Right atrium auricular region (tissue), 2 donors: ENCODE data around the gene SLC17A8. TPM values are rescaled to one million over a fixed set of nuclear protein-coding genes. Genes with fewer than 3 reads are reported as not detected.

Source experiments
- DNase-seq: peaks from one replicate; pipeline ENCODE4 v3.0.0-alpha.2; 2019; ENCODE audit warnings: low spot score
- H3K27ac ChIP-seq, 2 donors: fragments of 200-600 bp; sonication (generic); 1 replicate in 1 of 2; 2 replicates in 1 of 2; pipeline ENCODE4 v1.5.1; 2016 to 2019
- H3K27me3 ChIP-seq, 2 donors: fragments of 200-600 bp; sonication (generic); one replicate each; pipeline versions ENCODE4 v1.5.1 to v1.6.0; 2017 to 2019
- H3K36me3 ChIP-seq: fragments of 200-600 bp; sonication (generic); one replicate; pipeline ENCODE4 v1.5.1; 2016
- H3K4me1 ChIP-seq, 2 donors: fragments of 200-600 bp; sonication (generic); one replicate each; pipeline versions ENCODE4 v1.5.1 to v1.6.0; 2017 to 2019
- H3K4me3 ChIP-seq, 2 donors: fragments of 200-600 bp; sonication (generic); 1 replicate in 1 of 2; 2 replicates in 1 of 2; pipeline ENCODE4 v1.5.1; 2017 to 2019; ENCODE audit warnings: mild to moderate bottlenecking in 1 of 2, moderate library complexity in 1 of 2
- H3K9me3 ChIP-seq, 2 donors: fragments of 200-600 bp; sonication (generic); one replicate each; pipeline ENCODE4 v1.5.1; 2019
- total RNA-seq, 2 donors: library from RNA; depleted of rRNA; stranded (reverse); fragments of >200 nt; gene quantifications; one replicate each; pipeline ENCODE4 v1.1.0, GENCODE V29; 2016
- TF ChIP-seq, protein P1 (sequence below), 2 donors: fragments of 200-600 bp; sonication (generic); IDR thresholded peaks; one replicate each; pipeline ENCODE4 v1.5.1; 2019; ENCODE audit warnings: antibody characterized with exemption in 2 of 2

Gene SLC17A8
- total RNA-seq, 2 donors from 2014 or later = not detected

DNA sequence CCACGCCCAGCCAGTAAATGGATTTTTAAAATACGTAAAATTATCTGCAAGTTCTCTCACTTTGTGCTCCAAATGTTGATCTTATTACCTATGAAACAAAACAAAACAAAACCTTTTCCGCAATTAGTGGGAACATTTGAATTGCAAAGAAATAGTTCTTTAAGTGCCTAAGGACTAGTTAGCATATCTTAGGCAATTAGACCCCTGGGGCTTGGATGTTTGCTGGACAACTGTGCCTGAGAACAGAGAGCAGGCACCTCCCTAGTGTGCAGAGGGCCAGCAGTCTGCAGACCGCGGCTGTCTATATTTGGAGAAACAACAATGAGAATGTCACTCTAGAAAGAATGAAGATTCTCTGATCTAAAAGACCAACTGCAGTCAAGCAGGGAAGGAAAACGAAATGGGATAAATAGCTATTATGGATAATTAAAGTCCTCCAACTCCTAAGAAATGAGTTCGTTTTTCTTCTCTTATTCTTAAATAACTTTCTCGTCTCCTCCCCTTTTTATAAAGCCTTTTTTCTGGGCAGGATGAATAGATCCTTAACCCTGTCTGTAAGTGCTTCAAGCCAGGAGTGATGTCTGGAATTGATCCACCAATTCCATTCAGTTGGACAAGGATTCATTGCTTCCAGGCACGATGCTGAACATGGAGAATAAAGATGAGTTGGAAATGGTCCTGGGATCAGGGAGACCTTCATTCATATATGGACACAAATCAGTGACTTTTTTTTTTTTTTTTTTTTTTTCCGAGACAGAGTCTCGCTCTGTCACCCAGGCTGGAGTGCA is 16.2 kb downstream of the SLC17A8 start:
- H3K27me3 ChIP-seq = no peaks in the 10 kb centered on the region
- H3K4me1 ChIP-seq = peaks cover 0 to 6% of the 10 kb centered on the region in 2 donors
- DNase-seq = no peak
- TF ChIP-seq, protein P1, sequence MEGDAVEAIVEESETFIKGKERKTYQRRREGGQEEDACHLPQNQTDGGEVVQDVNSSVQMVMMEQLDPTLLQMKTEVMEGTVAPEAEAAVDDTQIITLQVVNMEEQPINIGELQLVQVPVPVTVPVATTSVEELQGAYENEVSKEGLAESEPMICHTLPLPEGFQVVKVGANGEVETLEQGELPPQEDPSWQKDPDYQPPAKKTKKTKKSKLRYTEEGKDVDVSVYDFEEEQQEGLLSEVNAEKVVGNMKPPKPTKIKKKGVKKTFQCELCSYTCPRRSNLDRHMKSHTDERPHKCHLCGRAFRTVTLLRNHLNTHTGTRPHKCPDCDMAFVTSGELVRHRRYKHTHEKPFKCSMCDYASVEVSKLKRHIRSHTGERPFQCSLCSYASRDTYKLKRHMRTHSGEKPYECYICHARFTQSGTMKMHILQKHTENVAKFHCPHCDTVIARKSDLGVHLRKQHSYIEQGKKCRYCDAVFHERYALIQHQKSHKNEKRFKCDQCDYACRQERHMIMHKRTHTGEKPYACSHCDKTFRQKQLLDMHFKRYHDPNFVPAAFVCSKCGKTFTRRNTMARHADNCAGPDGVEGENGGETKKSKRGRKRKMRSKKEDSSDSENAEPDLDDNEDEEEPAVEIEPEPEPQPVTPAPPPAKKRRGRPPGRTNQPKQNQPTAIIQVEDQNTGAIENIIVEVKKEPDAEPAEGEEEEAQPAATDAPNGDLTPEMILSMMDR (IDR thresholded peaks at IDR 0.05) = no peak
- no peak overlapping the region for H3K4me3 ChIP-seq
- H3K27ac ChIP-seq = no peak overlapping the region
- no peaks in the 10 kb centered on the region for H3K9me3 ChIP-seq
- H3K36me3 ChIP-seq = no peaks in the 10 kb centered on the region

DNA sequence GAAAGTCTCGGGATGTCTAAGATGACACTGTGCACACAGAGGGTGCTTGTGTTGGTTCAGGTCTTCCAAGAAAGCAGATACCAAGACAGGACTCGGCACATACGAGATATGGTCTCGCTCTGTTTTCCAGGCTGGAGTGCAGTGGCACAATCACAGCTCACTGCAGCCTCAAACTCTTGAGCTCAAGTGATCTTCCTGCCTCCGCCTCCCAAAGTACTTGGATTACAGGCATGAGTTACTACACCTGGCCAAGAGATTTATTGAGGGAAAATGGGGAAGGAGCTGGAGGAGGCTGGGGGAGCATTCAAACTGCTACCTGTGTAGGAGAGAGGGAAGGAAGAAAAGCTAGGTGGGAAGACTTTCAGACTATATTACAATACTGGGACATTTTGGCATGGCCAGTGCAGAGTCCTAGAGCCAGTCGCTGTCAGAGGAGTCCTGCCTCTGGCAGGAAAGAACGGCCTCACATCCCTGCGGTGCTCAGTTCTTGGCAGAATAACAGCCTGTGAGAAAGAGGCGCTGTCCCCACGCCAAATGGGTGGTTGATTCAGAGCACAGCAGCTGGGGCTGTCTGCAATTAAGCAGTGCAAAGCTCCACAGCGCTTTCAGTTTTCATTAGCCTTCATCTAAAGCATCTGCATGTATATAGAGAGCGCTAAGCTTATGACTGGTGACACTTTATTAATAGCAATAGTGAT is 18.3 kb downstream of the SLC17A8 start:
- peaks cover 0 to 6% of the 10 kb centered on the region in 2 donors for H3K4me1 ChIP-seq
- DNase-seq = peak; percentile 82
- TF ChIP-seq, protein P1 (IDR thresholded peaks at IDR 0.05) = no peak
- H3K4me3 ChIP-seq = no peak overlapping the region
- no peaks in the 10 kb centered on the region for H3K9me3 ChIP-seq
- no peak overlapping the region for H3K27ac ChIP-seq
- no peaks in the 10 kb centered on the region for H3K27me3 ChIP-seq
- no peaks in the 10 kb centered on the region for H3K36me3 ChIP-seq

DNA sequence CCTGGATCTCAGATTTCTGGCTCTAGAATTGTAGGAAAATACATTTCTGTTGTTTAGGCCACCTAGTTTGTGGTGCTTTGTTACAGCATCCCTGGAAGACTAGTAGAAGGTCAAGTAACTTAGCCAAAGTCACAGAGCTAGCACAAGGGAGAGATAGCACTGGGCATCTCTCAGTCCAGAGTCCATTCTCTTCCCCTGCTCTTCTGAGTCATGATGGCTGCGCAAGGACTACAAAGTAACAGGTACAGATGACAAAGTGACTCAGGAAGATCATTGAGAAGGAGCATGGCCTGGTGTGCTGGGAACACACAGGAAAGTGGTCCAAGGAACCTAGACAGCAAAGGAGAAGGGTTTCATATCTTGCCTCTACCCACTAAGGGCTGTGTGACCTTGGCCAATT is 19.3 kb downstream of the SLC17A8 start:
- DNase-seq = no peak
- no peak overlapping the region for H3K27ac ChIP-seq
- peaks cover 0 to 6% of the 10 kb centered on the region in 2 donors for H3K4me1 ChIP-seq
- no peak overlapping the region for H3K4me3 ChIP-seq
- TF ChIP-seq, protein P1 (IDR thresholded peaks at IDR 0.05) = no peak
- H3K27me3 ChIP-seq = no peaks in the 10 kb centered on the region
- no peaks in the 10 kb centered on the region for H3K36me3 ChIP-seq
- no peaks in the 10 kb centered on the region for H3K9me3 ChIP-seq

DNA sequence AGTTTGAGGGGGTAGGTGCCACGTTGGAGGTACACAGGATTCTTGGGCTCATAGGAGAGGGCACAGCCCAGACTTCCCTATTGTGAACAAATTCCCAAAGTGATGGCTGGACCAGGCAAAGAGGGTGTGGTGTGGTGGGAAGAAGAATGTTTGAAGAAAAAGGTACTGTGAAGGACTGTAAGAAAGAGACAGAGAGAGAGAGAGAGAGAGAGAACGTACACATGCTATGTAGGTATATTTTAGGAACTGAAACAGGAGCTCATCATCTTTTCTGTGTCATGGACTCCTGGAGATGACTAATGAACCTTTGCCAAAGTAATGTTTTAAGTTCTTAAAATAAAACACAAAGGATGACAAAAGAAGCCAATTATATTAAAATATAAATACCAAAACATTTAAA is 24.5 kb downstream of the SLC17A8 start:
- Histone ChIP-seq H3K36me3 (no peaks in the 10 kb centered on the region), H3K9me3 (no peaks in the 10 kb centered on the region), H3K27me3 (no peaks in the 10 kb centered on the region), H3K4me1 (no peaks in the 10 kb centered on the region), H3K27ac (no peak overlapping the region), H3K4me3 (no peak overlapping the region)
- no peak for DNase-seq
- TF ChIP-seq, protein P1 (IDR thresholded peaks at IDR 0.05) = no peak

DNA sequence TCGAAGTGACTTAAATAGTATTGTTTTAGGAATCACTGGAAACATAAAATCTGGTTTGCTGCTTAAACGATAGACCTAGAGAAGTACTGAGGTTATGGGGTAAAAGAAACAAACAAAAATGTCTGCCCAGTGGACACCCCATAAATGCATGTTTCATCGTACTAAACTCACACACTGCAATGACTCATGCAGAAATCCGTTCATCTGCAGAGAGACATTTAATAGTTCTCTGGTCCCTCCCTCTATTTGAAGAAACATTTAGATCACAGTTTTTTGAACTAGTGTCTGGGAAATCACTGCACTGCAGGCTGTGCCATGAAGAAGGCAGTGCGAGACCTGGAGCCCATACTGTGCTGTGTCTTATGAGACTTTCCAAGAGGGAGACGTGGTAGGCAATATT is 25.5 kb downstream of the SLC17A8 start:
- Histone ChIP-seq H3K4me1 (no peaks in the 10 kb centered on the region), H3K27ac (no peak overlapping the region), H3K27me3 (no peaks in the 10 kb centered on the region), H3K4me3 (no peak overlapping the region), H3K9me3 (no peaks in the 10 kb centered on the region), H3K36me3 (no peaks in the 10 kb centered on the region)
- TF ChIP-seq, protein P1 (IDR thresholded peaks at IDR 0.05) = no peak
- no peak for DNase-seq
